OCI-LY1 (cell line): Measurements from ENCODE around the gene PIAS2.

ENCODE experiments used
- H2AFZ ChIP-seq: fragments of 200-600 bp; sonication (generic), shearing (Covaris generic); 2 replicates; pipeline ENCODE4 v1.6.0; 2014; ENCODE audit warnings: antibody characterized with exemption, mild to moderate bottlenecking, low read length
- H3F3A ChIP-seq: fragments of 200-600 bp; sonication (generic), shearing (Covaris generic); 2 replicates; pipeline ENCODE4 v1.6.0; 2014; ENCODE audit warnings: mild to moderate bottlenecking, antibody characterized with exemption, low read length, moderate library complexity; ENCODE audit not compliant: insufficient read depth
- H3K27ac ChIP-seq: fragments of 200-600 bp; sonication (generic); 2 replicates; pipeline ENCODE4 v1.5.1; 2014; ENCODE audit warnings: low read length, mixed run types, mild to moderate bottlenecking, low read depth; ENCODE audit not compliant: poor library complexity, severe bottlenecking
- H3K27me3 ChIP-seq: fragments of 200-600 bp; sonication (generic); 2 replicates; pipeline ENCODE4 v1.6.0; 2014; ENCODE audit warnings: antibody characterized with exemption, mild to moderate bottlenecking, low read length, moderate library complexity; ENCODE audit not compliant: insufficient read depth
- H3K36me3 ChIP-seq: fragments of 200-600 bp; sonication (generic); 2 replicates; pipeline ENCODE4 v1.6.1; 2014; ENCODE audit warnings: mild to moderate bottlenecking, antibody characterized with exemption, low read length, moderate library complexity, mixed read lengths; ENCODE audit not compliant: insufficient read depth
- H3K4me1 ChIP-seq: fragments of 200-600 bp; sonication (generic); 2 replicates; pipeline ENCODE4 v1.5.1; 2014; ENCODE audit warnings: mild to moderate bottlenecking, low read length, moderate library complexity; ENCODE audit not compliant: insufficient read depth, severe bottlenecking
- H3K4me2 ChIP-seq: fragments of 200-600 bp; sonication (generic), shearing (Covaris generic); 2 replicates; pipeline ENCODE4 v1.6.1; 2014; ENCODE audit warnings: low read length
- H3K4me3 ChIP-seq: fragments of 200-600 bp; sonication (generic); 2 replicates; pipeline ENCODE4 v1.5.1; 2014; ENCODE audit warnings: low read length, low read depth, mild to moderate bottlenecking, mixed read lengths; ENCODE audit not compliant: poor library complexity, severe bottlenecking
- H3K79me2 ChIP-seq: fragments of 200-600 bp; shearing (Covaris generic); 2 replicates; pipeline ENCODE4 v1.6.1; 2016; ENCODE audit warnings: mixed run types, low read length, mixed read lengths; ENCODE audit not compliant: insufficient read depth
- H3K9ac ChIP-seq: fragments of 200-600 bp; sonication (generic), shearing (Covaris generic); 2 replicates; pipeline ENCODE4 v1.6.1; 2014; ENCODE audit warnings: mild to moderate bottlenecking, low read length, mixed read lengths
- H3K9me2 ChIP-seq: fragments of 200-600 bp; sonication (generic), shearing (Covaris generic); 2 replicates; pipeline ENCODE4 v1.6.1; 2014; ENCODE audit warnings: low read depth, mild to moderate bottlenecking, low read length, mixed read lengths
- H3K9me3 ChIP-seq: fragments of 200-600 bp; shearing (Covaris generic); 2 replicates; pipeline ENCODE4 v1.6.1; 2014; ENCODE audit warnings: low read length, mixed read lengths
- H4K20me1 ChIP-seq: fragments of 200-600 bp; sonication (generic), shearing (Covaris generic); 2 replicates; pipeline ENCODE4 v1.6.0; 2016; ENCODE audit warnings: mild to moderate bottlenecking, low read length; ENCODE audit not compliant: insufficient read depth
- CTCF ChIP-seq: fragments of 200-600 bp; sonication (generic), shearing (Covaris generic); IDR thresholded peaks from 2 replicates; pipeline ENCODE4 v1.5.1; 2017; ENCODE audit warnings: mild to moderate bottlenecking, antibody characterized with exemption, low read length, moderate library complexity, mixed read lengths
- EZH2 ChIP-seq: fragments of 200-600 bp; sonication (generic), shearing (Covaris generic); IDR thresholded peaks from 2 replicates; pipeline ENCODE4 v1.8.0; 2017; ENCODE audit warnings: borderline replicate concordance, mixed run types, mild to moderate bottlenecking, antibody characterized with exemption, low read length, moderate library complexity, mixed read lengths

PIAS2 gene

DNA sequence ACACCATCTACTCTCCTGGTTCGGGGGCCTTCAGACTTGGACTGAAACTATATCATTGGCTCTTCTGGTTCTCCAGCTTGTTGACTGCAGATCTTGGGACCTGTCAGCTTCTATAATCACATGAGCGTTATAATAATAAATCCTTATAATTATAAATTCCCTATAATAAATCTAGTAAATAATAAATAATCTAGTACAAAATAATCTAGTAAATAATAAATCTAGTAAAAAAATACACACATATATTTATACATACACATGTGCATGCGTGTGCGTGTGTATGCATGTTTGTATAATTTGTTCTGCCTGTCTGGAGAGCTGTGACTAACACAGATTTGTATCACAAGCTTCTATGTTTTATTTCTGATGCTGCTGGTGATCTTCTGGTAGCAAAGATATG lies 40.9 kb upstream of the PIAS2 start:
- Histone ChIP-seq H3K79me2 (no peaks in the 10 kb centered on the region), H3K9me3 (peaks cover 6% of the 10 kb centered on the region; the same call in 1 of the 2 replicates), H3K27ac (no peak overlapping the region), H4K20me1 (no peaks in the 10 kb centered on the region), H3K4me2 (no peak overlapping the region), H3K4me1 (no peaks in the 10 kb centered on the region), H3K9me2 (no peaks in the 10 kb centered on the region), H3K27me3 (no peaks in the 10 kb centered on the region), H3K9ac (no peak overlapping the region), H3F3A (no peaks in the 10 kb centered on the region), H2AFZ (no peak overlapping the region), H3K36me3 (no peaks in the 10 kb centered on the region; the same call in 1 of the 2 replicates), H3K4me3 (no peak overlapping the region)
- TF ChIP-seq EZH2 = no peak
- no peak for TF ChIP-seq CTCF

DNA sequence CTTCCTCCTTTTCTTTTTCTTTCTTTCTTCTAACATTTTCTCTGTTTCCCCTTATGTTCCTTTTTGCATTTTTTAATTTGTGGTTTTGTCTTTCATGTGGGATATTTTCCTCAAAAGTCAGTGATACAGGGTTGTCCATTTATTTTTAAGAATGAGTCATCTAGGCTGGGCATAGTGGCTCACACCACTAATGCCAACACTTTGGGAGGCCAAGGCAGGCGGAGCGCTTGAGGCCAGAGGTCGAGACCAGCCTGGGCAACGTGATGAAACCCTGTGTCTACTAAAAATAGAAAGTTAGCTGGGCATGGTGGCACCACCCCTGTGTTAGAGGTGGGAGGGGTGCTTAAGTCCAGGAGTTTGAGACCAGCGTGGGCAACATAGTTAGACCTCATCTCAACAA lies 35.9 kb upstream of the PIAS2 start:
- Histone ChIP-seq H3K36me3 (no peaks in the 10 kb centered on the region), H3K4me3 (no peak overlapping the region), H3K27me3 (no peaks in the 10 kb centered on the region), H3K27ac (no peak overlapping the region), H2AFZ (no peak overlapping the region), H3F3A (no peaks in the 10 kb centered on the region), H3K9me3 (no peaks in the 10 kb centered on the region), H3K4me2 (no peak overlapping the region), H3K79me2 (no peaks in the 10 kb centered on the region), H3K9ac (no peak overlapping the region), H3K9me2 (no peaks in the 10 kb centered on the region), H4K20me1 (no peaks in the 10 kb centered on the region), H3K4me1 (no peaks in the 10 kb centered on the region)
- TF ChIP-seq EZH2 (no peak), CTCF (no peak)

DNA sequence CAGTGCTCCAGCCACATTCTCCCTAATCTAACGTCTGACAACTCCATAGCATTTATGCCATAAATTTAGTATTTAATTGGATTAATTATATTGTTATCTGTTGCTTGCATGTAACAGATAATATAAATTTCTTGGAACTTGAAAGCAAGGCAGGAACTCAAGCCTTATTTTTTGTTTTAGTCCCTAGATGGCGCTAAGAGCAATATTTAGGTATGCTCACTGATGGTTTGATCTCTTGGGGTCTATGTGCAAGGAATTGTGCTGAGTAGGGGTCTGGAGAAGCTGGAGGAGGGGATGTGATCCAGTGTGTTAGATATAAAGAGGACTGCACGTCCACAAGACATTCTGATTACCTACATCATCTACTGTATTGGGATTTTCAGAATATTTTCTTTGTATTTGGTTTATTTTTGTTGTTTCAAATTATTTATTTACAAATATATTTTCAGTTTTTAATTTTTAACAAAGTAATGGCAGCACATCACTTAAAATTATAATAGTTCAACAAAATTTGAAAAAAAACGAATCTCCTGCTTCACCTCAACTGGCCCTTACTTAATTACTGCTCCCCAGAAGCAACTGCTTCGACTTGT lies 32.9 kb upstream of the PIAS2 start:
- H3K9ac ChIP-seq = no peak overlapping the region
- no peak overlapping the region for H3K4me2 ChIP-seq
- H2AFZ ChIP-seq = no peak overlapping the region
- H3K4me3 ChIP-seq = no peak overlapping the region
- no peaks in the 10 kb centered on the region for H3K9me3 ChIP-seq
- no peaks in the 10 kb centered on the region for H4K20me1 ChIP-seq
- no peak overlapping the region for H3K27ac ChIP-seq
- no peaks in the 10 kb centered on the region for H3K36me3 ChIP-seq
- no peaks in the 10 kb centered on the region for H3K27me3 ChIP-seq
- no peaks in the 10 kb centered on the region for H3K79me2 ChIP-seq
- no peaks in the 10 kb centered on the region for H3F3A ChIP-seq
- H3K4me1 ChIP-seq = peaks cover 6% of the 10 kb centered on the region
- H3K9me2 ChIP-seq = no peaks in the 10 kb centered on the region
- TF ChIP-seq CTCF = peak; percentile 68
- TF ChIP-seq EZH2 = no peak
